Activated CD8-positive, alpha-beta memory T cell treated with anti-CD3 and anti-CD28 coated beads, Interleukin-2, amount 50 U/mL, for 24 hours (primary cell): ENCODE data around the gene ITGA8.
"Not testable (repeated sequence)": the region's sequence is repeated elsewhere in the genome, so short reads cannot be mapped to it uniquely, and the experiment has no call there.

Source experiments
- DNase-seq: peaks from one replicate; pipeline ENCODE4 v3.0.0-alpha.2; 2020; ENCODE audit errors: extremely low read depth

ITGA8 gene

DNA sequence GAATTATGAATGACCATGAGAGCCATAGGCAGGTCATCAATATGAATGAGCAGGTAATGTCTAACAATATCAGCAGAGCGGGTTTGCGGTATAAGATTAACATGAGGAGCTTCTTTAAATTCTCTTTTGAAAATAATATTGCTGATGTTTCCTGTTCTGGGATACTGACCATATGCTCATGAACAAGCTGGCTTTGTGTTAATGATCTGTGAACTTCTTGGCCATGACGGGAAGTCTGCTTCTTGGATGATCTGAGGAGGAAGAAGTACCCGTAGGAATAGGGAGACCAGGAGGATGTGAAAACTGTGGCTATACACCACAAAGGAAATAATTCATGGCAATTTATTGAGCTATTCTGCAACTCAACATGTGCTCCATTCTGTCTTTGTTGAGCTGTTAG lies 38.6 kb downstream of the ITGA8 start:
- no peak for DNase-seq

DNA sequence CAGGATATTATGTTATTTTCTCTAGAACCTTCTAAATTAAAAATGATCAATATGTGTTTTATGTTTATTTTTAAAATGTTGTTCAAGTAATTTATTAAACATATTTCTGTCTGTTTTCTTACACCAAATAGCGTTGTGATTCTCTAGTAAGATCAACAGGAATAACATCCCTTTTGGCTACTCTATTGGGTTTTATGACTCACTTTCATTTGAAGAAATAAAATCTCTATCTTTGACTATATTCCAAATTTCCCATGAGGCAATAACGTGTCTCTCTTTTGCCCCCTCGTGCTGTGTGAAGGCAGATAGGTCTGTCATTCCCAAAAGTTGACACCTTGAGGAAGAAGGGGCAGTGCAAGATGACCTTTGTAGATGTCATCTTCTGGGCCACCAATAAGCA lies 40.9 kb downstream of the ITGA8 start:
- DNase-seq = no peak

DNA sequence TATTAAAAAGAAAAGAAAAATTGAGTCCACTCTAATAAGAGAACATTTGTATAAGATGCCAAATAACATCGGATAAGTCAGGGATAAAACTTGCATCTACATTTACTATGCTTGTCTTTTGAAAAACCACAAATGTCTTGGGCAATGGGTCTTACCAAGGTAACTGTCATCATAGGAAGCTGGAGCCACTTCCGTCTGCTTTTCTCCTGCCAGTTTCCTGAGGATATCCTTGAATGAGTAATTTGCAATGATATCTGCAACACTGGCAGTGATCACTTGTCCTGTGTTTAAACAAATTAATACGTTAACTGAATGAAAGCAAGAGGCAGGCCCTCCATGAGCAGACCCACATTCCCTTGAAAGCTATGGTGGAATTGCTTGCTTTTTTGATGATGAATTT lies 47.3 kb downstream of the ITGA8 start:
- DNase-seq = no peak

DNA sequence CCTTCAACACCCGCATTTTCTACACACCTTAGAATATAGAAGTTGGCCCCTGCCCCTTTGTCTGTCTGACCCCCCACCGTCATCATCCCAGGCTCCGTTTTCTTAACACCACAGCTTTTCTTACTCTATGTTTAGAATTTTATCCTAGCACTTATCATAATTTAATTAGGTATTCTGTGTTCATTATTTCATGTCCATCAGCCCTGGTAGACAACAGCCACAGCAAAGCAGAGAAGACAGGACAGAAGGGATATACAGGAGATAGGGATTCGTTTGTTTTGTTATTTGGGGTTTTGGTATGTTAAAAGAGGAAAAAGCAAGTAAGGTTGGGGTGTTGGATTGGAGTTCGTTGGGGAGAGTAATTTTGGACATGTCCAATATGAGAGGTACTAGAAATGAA lies 48.8 kb downstream of the ITGA8 start:
- DNase-seq = no peak

DNA sequence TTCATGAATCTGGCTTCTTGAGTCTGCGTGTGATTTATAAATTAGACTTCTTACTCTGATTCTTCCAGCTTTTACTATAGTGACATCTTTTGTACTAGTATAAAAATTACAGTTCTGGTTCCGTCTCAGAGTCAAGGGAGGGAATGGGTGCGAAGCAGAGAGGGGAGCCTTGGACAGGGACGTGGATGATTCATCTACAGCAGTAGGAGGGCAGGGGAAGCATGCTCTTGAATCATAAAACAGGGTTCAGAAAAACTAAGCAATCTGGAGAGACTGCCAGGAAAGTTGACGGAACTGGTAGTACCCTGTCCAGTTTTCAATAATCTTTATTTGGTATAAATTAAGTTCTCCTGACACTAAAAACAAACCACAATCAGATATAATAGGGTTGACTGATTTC lies 58.1 kb downstream of the ITGA8 start:
- no peak for DNase-seq

DNA sequence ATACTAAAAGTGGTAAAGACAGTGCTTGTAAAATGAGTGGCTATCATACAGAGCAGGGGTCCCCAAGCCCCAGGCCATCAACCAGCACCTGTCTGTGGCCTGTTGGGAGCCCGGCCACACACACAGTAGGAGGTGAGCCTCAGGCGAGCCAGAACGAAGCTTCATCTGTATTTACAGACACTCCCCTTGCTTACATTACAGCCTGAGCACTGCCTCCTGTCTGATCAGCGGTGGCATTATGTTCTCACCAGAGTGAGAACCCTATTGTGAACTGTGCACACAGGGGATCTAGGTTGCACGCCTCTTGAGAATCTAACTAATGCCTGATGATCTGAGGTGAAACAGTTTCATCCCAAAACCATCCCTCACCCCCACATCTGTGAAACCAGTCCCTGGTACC lies 58.7 kb downstream of the ITGA8 start:
- no peak for DNase-seq

DNA sequence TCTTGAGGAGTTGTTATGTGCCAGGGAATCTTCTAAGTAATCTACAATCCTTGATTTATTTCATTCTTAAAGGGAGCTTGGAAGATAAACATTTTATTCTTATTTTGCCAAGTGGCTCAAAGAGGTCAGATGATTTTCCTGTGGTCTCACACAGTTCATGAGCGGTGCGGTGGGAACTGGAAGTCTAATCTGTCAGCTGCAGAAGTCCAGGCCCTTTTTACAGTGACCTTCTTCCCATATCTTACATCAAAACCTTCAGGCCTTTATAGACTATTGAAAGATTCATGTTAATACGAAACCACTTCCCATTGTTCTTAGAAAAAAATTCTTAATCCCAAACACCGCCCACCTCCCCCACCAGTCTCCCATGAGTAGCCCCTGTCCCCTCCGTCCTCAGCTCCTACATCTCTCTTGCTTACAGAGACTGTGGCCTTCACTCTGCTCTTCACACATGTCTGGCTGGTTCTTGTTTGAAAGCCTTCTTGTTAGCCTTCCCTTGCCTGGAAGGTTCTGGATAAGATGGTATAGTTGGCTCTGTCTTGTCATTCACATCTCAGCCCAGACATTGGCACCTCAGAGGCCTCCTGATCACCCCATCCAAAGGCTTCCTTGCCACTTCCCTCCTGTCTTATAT lies 61.5 kb downstream of the ITGA8 start:
- no peak for DNase-seq

DNA sequence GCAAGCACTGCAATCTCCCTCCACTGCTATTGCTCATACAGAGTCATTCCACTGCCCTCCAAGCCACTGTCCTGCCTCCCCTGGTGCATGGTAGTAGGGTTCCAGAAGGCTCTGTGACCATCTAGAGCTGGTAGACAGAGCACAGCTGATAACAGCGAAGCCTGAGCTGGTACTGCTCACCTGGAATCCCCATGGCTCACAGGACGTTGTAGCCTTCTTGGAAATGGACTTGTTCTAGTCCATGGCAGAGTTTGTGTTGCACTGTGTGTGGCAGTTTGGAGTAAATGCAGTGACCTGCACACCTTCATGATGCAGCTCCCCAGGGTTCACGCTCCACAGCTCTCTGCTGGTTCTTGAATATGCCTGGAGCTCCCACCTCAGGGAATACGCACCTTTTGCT lies 67.0 kb downstream of the ITGA8 start:
- no peak for DNase-seq

DNA sequence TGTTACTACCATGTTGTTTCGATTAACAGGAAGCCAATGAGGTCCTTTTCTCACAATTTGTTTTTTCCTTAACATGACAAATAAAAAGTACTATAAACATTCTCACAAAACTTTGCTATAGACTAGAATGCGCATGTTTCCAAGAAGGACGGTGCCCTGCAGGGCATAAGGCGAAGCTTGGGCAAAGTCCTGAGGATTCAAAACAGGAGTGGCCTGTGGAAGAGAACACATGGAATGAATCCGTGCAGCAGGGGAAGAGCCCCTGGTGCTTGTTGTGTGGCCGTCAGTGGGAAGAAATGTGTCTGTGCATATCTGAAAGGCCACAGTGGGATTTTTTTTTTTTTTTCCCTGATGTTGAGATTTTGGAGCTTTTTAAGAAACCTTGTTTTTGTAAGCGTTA lies 67.6 kb downstream of the ITGA8 start:
- DNase-seq = no peak

DNA sequence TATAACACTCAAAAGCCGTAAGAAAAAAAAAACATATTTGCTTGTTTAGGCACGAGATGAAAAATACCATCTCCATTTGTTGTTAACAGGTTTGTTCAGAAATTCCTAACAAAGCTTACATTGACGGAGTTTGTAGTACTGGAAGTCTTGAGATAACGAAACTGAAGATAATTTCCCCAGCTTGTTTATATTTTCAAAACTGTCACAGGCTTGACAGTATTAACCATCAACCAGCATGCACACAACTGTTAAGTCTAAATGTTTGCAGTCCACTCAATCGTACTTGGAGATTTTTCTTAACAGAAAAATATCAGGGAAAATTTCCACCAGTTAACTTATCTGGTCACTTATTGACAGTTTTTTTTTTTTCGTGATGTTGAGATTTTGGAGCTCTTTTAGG lies 68.5 kb downstream of the ITGA8 start:
- DNase-seq = no peak

DNA sequence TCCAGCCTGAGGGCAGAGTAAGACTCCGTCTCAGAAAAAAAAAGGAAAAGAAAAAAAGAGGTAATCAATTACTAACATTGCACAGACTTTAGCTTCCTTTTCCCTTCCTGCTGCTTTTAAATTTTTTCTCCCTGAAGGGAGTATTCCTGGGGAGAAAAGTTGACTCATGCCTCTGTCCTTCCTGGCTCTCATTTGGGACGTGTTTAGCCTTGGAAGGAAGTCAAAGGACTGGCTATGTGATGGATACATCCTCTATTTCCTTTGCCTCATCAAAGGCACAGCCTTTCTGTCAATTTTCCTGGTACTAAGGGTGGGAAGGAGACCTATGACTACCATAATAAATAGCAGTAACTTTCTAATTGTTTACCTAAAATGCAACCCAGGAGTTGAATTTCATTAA lies 77.6 kb downstream of the ITGA8 start:
- DNase-seq = no peak

DNA sequence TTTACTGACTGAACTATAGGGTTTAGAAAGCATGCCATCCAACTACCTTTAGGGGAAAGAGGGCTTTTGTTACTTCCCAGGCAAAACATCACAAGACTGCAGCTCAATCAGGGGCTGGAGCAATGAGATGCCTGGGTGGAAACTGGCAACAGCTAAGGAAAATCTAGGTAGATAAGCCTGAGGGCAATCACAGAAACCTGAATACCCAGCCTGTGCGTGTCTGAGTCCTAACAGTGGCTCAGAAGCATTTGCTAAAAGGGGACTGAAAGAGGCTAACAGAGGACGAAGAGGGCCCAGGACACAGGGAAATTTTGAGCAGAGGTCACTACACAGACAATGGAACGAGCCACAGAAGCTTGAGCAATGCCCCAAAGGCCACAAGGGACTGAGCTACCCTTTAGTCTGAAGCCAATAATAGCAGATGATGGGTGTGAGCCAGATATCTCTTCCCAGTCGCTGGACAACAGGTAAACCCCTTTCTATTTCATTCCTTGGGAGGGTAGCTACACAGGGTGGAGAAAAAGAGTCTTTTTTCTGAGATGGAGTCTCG lies 79.1 kb downstream of the ITGA8 start:
- DNase-seq = no peak

DNA sequence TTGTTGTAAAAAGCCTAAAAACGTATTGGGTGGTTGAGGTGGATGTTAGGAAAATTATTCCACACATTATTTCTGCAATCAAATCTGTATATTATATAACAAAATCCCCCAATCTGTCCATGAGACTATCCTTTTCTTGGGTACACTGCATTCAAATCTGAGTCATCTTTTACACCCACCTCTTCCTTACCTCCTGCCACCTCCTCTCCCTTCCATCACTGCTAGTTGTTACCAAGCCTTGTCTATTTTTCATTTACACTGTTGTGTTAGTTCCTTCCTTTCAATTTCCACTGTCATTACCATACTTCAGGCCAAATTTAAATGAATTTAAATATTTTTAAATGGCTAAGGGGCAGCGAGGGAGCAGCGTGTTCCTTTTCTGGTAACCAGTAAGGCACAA lies 83.3 kb downstream of the ITGA8 start:
- no peak for DNase-seq

DNA sequence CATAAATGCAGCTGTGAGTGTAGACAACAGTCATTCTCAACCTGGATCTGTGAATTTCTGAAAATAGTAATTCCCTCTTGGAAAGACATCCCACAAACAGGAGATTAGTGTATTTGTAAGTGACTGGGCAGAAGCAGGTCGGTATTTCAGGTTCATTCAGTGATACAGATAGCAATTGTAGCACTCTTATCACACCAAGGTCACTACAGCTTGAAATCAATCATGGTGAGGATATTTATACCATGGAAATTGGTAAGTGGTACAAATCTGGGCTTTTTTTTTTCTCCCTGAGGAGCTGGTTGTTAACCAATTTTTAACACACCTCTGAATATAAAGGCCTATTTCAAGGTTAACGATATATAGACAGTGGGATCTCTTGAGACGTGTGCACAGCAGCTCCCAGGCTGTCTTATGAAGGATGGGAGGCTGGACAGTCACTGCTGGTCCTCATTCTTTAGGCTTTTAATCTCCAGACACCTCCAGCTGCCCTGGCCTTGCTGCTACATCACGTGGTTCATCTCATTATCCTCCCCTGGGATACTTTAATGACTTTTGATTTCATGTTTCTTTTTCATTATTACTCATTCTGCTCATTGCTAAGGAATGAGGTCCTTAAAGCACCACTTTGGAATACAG lies 87.1 kb downstream of the ITGA8 start:
- DNase-seq = no peak

DNA sequence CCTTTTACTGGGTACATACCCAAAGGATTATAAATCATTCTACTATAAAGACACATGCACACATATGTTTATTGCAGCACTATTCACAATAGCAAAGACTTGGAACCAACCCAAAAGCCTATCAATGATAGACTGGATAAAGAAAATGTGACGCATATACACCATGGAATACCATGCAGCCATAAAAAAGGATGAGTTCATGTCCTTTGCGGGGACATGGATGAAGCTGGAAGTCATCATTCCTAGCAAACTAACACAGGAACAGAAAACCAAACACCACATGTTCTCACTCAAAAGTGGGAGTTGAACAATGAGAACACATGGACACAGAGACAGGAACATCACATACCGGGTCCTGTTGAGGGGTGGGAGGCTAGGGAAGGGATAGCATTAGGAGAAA lies 88.5 kb downstream of the ITGA8 start:
- DNase-seq = not testable (repeated sequence)

DNA sequence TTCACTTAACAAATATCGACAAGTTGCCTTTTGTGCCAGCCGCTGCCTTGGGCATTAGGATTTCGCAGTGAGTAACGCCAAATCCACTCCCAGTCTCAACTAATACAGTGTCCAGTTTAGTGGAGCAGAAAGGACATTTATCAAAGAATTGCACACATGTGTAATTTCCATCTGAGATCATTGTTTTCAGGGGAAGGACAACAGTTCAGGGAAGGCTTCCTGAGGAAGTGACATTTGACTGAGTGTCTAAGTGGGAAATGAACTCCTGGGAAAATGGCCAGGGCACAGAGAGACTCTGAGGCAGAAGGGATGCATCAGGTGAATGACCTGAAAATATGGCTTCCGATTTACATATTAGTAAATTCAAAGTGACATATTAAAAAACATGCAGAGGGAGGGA lies 89.4 kb downstream of the ITGA8 start:
- DNase-seq = no peak

DNA sequence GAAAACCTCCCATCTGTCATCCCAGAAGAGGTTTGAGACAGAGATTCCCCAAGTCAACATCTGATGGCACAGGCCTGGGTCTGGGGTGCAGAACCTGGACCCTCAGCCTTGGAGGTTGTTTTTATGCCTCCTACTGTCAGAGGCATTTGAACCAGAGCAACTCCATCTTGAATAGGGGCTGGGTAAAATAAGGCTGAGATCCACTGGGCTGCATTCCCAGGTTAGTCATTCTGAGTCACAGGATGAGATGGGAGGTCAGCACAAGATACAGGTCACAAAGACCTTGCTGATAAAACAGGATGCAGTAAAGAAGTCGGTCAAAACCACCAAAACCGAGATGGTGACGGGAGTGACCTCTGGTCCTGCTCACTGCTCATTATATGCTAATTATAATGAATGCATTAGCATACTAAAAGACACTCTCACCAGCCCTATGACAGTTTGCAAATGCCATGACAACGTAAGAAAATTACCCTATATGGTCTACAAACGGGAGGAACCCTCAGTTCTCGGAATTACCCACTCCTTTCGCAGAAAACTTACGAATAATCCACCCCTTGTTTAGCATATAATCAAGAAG lies 92.0 kb downstream of the ITGA8 start:
- no peak for DNase-seq

DNA sequence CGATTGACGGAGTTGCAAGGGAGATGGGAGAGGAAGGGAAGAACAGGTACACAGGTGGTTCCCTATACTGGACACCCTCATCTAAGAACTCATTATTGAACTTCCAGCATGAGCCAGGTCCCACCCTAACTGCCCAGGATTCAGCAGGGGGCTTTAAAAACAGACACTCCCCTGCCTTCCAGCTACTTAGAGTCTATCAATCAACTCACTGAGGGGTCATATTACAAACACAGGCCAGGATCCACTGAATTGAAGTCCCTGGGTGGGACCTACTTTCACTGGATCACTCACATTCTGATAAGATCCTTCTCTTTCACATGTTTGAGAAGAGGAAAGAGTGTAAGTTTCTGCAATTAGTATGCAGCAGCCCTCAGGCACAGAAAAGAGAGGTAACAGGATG lies 92.8 kb downstream of the ITGA8 start:
- no peak for DNase-seq

DNA sequence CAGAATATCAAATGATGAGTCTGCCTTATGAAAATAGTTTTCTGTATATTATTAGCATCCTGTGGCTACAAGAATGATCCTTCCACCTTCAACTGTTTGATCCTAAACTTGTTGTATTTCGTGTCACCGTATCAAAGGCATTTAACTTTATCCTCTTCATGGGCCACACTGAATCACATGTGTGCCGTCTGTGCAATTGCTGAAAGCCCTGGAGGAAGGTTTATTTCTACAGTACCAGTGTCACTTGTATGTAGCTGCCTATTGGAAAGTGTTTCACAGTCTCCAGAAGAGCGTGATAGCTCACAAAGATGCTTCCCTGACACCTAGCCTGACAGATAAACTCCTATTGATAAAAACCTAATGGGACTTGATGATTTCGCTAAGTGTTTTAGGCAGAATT lies 94.5 kb downstream of the ITGA8 start:
- no peak for DNase-seq

DNA sequence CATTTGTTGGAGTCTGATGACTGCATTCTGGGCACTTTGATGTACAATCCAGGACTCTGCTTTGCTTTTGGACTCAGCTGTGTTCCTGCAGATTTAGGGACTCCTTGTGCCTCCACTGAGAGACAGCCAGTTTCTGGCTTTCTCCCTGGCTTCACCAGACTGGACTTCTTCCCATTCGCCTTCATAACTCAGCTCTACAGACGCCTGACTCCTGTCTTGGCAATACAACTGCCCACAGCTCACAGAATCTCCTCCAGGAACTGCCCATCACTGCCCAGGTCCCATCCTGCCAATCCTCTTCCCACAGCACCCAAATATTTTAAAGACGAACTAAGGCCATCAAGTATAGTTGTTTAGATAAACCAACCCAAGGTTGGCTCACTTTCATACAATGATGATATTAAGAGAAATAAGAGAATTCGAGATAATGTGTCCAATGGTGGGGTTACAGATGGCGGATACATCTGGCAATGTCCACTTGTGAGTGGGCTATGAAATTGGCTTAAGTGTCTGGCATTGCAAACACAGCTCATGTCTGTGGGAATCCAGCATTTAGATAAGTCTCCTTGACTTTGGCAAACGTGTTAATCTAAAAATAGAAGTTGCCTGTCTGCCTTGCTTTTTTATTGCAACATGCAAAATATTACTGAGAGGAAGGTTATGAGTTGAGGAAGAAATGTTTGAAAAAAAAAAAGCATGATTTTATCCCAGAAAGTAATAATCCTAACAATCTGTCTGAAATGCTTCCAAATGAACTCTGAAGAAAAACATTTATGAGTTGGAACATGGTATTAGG lies 95.1 kb downstream of the ITGA8 start:
- no peak for DNase-seq

DNA sequence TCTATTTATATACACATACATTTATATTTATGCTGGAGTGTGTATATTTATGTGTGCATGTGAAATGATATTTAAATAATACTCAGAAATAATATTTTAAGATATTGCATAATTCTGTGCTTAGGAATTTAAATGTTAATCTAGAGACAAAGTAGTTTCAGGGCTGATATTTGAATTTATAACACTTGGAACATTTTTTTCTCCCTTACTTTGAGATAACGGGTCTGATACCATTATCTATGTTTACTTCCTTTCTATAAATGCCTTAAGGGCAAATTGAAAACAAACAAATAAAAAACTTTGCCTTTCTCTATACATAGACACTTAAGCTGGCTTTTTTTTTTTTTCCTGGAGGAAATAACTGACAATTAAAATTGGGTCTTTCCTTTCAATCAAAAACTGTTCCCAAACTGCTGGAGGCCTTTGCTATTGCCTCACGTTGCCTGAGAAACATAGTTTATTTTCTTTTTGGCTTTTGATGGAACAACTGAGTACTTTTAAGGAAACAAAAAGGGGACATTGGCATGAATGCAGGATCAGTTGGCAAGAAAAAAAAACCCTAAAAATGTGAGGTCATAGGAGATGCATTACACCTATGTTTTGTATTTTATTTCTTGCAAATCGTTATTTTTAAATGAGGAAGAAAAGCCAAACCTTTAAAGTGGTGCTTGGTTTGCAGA lies 98.7 kb downstream of the ITGA8 start:
- no peak for DNase-seq

DNA sequence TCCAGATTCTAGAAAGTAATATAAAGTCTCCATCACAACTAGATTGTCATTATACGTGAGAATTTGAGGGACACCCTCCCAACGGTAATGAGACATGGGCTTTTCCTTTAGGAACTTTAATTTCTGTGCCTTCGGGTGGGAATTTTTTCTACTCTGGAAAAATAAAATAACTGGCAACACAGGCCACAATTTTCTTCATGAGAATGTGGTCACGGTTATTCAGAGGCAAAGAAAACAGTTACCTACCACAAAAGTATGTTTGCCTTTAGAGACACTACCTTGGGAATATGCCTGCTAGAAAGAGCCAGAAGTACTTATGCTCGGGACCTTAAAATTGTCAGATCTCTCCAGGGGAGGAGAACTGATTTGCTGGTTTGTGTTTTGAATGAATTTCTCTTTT lies 99.4 kb downstream of the ITGA8 start:
- no peak for DNase-seq
